Eye (tissue), 1 donor: Measurements from ENCODE around the gene PTPRN2.
"Not testable (repeated sequence)": the region's sequence is repeated elsewhere in the genome, so short reads cannot be mapped to it uniquely, and the experiment has no call there.

Source experiments
- DNase-seq: peaks from one replicate; pipeline ENCODE4 v3.0.0-alpha.2; 2015

PTPRN2 gene

GRCh38 chr7:158315881-158316280 is 271.7 kb downstream of the PTPRN2 start:
- DNase-seq: no peak

GRCh38 chr7:158315326-158315725 is 272.3 kb downstream of the PTPRN2 start:
- no peak for DNase-seq

GRCh38 chr7:158314394-158314793 is 273.2 kb downstream of the PTPRN2 start:
- DNase-seq: no peak

- no peak for DNase-seq
Measured at GRCh38 chr7:158313931-158314330, 273.7 kb downstream of the PTPRN2 start.

- no peak for DNase-seq
Measured at GRCh38 chr7:158312789-158313188, 274.8 kb downstream of the PTPRN2 start.

- DNase-seq: no peak
Measured at GRCh38 chr7:158311791-158312190, 275.8 kb downstream of the PTPRN2 start.

GRCh38 chr7:158310924-158311666 is 276.5 kb downstream of the PTPRN2 start:
- no peak for DNase-seq

- no peak for DNase-seq
Measured at GRCh38 chr7:158309868-158310763, 277.5 kb downstream of the PTPRN2 start.

GRCh38 chr7:158308001-158308400 is 279.6 kb downstream of the PTPRN2 start:
- DNase-seq: no peak

GRCh38 chr7:158304072-158304471 is 283.6 kb downstream of the PTPRN2 start:
- DNase-seq: not testable (repeated sequence)

- DNase-seq: no peak
Measured at GRCh38 chr7:158303121-158303520, 284.5 kb downstream of the PTPRN2 start.

- no peak for DNase-seq
Measured at GRCh38 chr7:158302274-158303070, 285.2 kb downstream of the PTPRN2 start.

GRCh38 chr7:158301207-158301606 is 286.4 kb downstream of the PTPRN2 start:
- DNase-seq: no peak

GRCh38 chr7:158300427-158300826 is 287.2 kb downstream of the PTPRN2 start:
- no peak for DNase-seq

- no peak for DNase-seq
Measured at GRCh38 chr7:158299607-158300006, 288.0 kb downstream of the PTPRN2 start.

- DNase-seq: no peak
Measured at GRCh38 chr7:158296798-158297104, 290.9 kb downstream of the PTPRN2 start.

- DNase-seq: no peak
Measured at GRCh38 chr7:158295966-158296797, 291.4 kb downstream of the PTPRN2 start.

GRCh38 chr7:158294468-158295215 is 293.0 kb downstream of the PTPRN2 start:
- not testable (repeated sequence) for DNase-seq

GRCh38 chr7:158292948-158293347 is 294.7 kb downstream of the PTPRN2 start:
- DNase-seq: no peak

- DNase-seq: peak; percentile 31
Measured at GRCh38 chr7:158291998-158292397, 295.6 kb downstream of the PTPRN2 start.

- no peak for DNase-seq
Measured at GRCh38 chr7:158289761-158290523, 297.7 kb downstream of the PTPRN2 start.
